ENCODE data around the gene CSRP3.

DNA sequence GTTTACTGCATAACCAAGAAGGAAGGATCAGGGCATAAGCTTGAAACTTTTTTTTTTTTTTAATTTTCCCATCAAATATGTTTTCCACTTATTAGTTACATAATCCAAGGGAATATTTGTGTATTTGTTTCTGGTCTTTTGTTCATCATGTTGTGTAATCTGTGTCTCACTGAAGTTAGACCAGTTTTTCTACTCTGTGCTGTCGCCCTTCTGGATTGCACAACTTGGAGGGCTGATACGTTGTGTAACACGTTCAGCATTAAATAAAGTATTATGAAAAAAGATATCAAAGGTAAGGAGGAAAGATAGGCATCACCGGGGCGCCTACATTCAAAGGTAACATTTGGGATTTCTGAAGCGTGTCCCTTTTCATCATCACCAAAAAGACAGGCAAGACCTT, 42.3 kb upstream of the CSRP3 start:
- TF ChIP-seq, protein P1, sequence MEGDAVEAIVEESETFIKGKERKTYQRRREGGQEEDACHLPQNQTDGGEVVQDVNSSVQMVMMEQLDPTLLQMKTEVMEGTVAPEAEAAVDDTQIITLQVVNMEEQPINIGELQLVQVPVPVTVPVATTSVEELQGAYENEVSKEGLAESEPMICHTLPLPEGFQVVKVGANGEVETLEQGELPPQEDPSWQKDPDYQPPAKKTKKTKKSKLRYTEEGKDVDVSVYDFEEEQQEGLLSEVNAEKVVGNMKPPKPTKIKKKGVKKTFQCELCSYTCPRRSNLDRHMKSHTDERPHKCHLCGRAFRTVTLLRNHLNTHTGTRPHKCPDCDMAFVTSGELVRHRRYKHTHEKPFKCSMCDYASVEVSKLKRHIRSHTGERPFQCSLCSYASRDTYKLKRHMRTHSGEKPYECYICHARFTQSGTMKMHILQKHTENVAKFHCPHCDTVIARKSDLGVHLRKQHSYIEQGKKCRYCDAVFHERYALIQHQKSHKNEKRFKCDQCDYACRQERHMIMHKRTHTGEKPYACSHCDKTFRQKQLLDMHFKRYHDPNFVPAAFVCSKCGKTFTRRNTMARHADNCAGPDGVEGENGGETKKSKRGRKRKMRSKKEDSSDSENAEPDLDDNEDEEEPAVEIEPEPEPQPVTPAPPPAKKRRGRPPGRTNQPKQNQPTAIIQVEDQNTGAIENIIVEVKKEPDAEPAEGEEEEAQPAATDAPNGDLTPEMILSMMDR (IDR thresholded peaks at IDR 0.05; ENCODE audit: low read depth, low read length, missing input control): no peak
- peak; percentile 57 for TF ChIP-seq YY1 (IDR thresholded peaks at IDR 0.05)

Data from liver (tissue), 2 donors.